Sigmoid colon (tissue), 4 donors: ENCODE results near the gene PCBP1.

Source experiments
- CTCF ChIP-seq, 4 experiments: fragments of 450-650 bp in 3 of 4; fragments of 200-600 bp in 1 of 4; IDR thresholded peaks; one replicate each; pipeline ENCODE4 v1.5.1; 2016 to 2019; ENCODE audit warnings: antibody characterized with exemption in 4 of 4, mild to moderate bottlenecking in 3 of 4, moderate library complexity in 2 of 4
- POLR2A ChIP-seq, 2 donors: fragments of 450-650 bp; IDR thresholded peaks; one replicate each; pipeline ENCODE4 v1.6.1; 2016; ENCODE audit warnings: antibody characterized with exemption in 2 of 2, mild to moderate bottlenecking in 2 of 2, moderate library complexity in 2 of 2
- POLR2AphosphoS5 ChIP-seq, 4 donors: sonication (generic); formaldehyde crosslinking; IDR thresholded peaks; one replicate each; pipeline ENCODE4 v1.6.1; 2017; ENCODE audit warnings: antibody characterized with exemption in 4 of 4

GRCh38 chr2:70078384-70078783 lies 8.9 kb upstream of the PCBP1 start:
- TF ChIP-seq CTCF (IDR thresholded peaks at IDR 0.05): no peak
- no peak for TF ChIP-seq POLR2A (IDR thresholded peaks at IDR 0.05)
- TF ChIP-seq POLR2AphosphoS5 (IDR thresholded peaks at IDR 0.05): no peak
